Stimulated activated CD8-positive, alpha-beta memory T cell treated with anti-CD3 and anti-CD28 coated beads, Interleukin-4, amount 100 ng/mL, for 4 hours (primary cell): ENCODE data around the gene HNRNPH2.

Experiments used
- DNase-seq, 2 donors: peaks; one replicate each; pipeline ENCODE4 v3.0.0-alpha.2; 2020; ENCODE audit warnings: low read depth in 2 of 2, low spot score in 1 of 2

HNRNPH2 gene

GRCh38 chrX:101452056-101452455 is 44.0 kb downstream of the HNRNPH2 start:
- no peak for DNase-seq

GRCh38 chrX:101460669-101461068 is 52.6 kb downstream of the HNRNPH2 start:
- DNase-seq = no peak

DNA sequence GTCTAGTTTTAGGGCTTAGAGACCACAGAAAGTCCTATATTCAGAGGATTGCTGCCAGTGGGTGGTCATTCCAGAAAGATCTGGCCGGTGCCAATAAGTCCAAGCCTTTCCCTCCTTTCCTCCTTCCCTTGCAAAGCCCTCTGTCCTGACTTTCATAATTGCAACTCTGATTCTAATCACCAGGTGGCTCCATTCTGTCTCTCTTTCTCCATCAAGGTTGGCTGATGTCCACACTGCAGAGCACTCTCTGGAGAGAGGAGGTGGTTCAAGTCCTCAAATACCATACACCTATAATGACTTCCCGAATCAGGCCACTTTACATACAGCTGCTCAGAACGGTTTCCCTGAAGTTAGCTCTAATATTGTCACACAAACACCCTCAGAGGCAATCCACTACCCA is 54.9 kb downstream of the HNRNPH2 start:
- no peak for DNase-seq
